Measurements from ENCODE around the gene ANKRD11.

The ANKRD11 gene

GRCh38 chr16:89293276-89294143 is 196.9 kb downstream of the ANKRD11 start:
- no peak for DNase-seq

GRCh38 chr16:89292443-89293078 is 197.8 kb downstream of the ANKRD11 start:
- no peak for DNase-seq

GRCh38 chr16:89291776-89292175 is 198.6 kb downstream of the ANKRD11 start:
- no peak for DNase-seq

- no peak for DNase-seq
These were observed 199.0 kb downstream of the ANKRD11 start for GRCh38 chr16:89291363-89291762.

GRCh38 chr16:89290887-89291286 is 199.5 kb downstream of the ANKRD11 start:
- DNase-seq = no peak

- DNase-seq = no peak
These were observed 199.9 kb downstream of the ANKRD11 start for GRCh38 chr16:89290472-89290871.

GRCh38 chr16:89289428-89290395 is 200.6 kb downstream of the ANKRD11 start:
- DNase-seq = peak; percentile 64

GRCh38 chr16:89288966-89289365 is 201.4 kb downstream of the ANKRD11 start:
- DNase-seq = no peak

- no peak for DNase-seq
These were observed 201.8 kb downstream of the ANKRD11 start for GRCh38 chr16:89288577-89288844.

- DNase-seq = no peak
These were observed 202.4 kb downstream of the ANKRD11 start for GRCh38 chr16:89287777-89288576.

- no peak for DNase-seq
These were observed 204.3 kb downstream of the ANKRD11 start for GRCh38 chr16:89286096-89286495.

GRCh38 chr16:89285381-89285780 is 205.0 kb downstream of the ANKRD11 start:
- no peak for DNase-seq

- DNase-seq = no peak
These were observed 206.9 kb downstream of the ANKRD11 start for GRCh38 chr16:89283449-89283848.

- no peak for DNase-seq
These were observed 207.8 kb downstream of the ANKRD11 start for GRCh38 chr16:89282523-89282922.

- no peak for DNase-seq
These were observed 208.5 kb downstream of the ANKRD11 start for GRCh38 chr16:89281829-89282228.

- DNase-seq = no peak
These were observed 209.2 kb downstream of the ANKRD11 start for GRCh38 chr16:89281189-89281577.

GRCh38 chr16:89280546-89281188 is 209.7 kb downstream of the ANKRD11 start:
- DNase-seq = no peak

- no peak for DNase-seq
These were observed 210.5 kb downstream of the ANKRD11 start for GRCh38 chr16:89279666-89280481.

- DNase-seq = no peak
These were observed 211.7 kb downstream of the ANKRD11 start for GRCh38 chr16:89278441-89279240.
